GM10266 (cell line): ENCODE data around the gene UTP25.

Experiments used
- DNase-seq: peaks from one replicate; pipeline ENCODE4 v3.0.0; 2012; ENCODE audit errors: extremely low spot score
- CTCF ChIP-seq: IDR thresholded peaks from 2 replicates; pipeline ENCODE4 v1.5.1; 2012; ENCODE audit warnings: mild to moderate bottlenecking, low read depth; ENCODE audit not compliant: control insufficient read depth, insufficient read depth; ENCODE audit errors: missing control alignments

UTP25 gene

GRCh38 chr1:209844695-209845407 is 17.1 kb downstream of the UTP25 start:
- DNase-seq: no peak
- no peak for TF ChIP-seq CTCF

- no peak for DNase-seq
Observed at GRCh38 chr1:209845408-209845725, 17.6 kb downstream of the UTP25 start.

GRCh38 chr1:209849388-209849787 is 21.6 kb downstream of the UTP25 start:
- no peak for DNase-seq
- no peak for TF ChIP-seq CTCF

More at GRCh38 chr1:209845408-209845725, 17.6 kb downstream of the UTP25 start:
- no peak for TF ChIP-seq CTCF

GRCh38 chr1:209850342-209850979 is 22.7 kb downstream of the UTP25 start:
- no peak for DNase-seq
- peak; percentile 57 for TF ChIP-seq CTCF

- no peak for TF ChIP-seq CTCF
- DNase-seq: no peak
Observed at GRCh38 chr1:209853676-209854075, 25.9 kb downstream of the UTP25 start.

GRCh38 chr1:209854196-209854595 is 26.4 kb downstream of the UTP25 start:
- no peak for TF ChIP-seq CTCF
- DNase-seq: no peak

- no peak for TF ChIP-seq CTCF
- DNase-seq: no peak
Observed at GRCh38 chr1:209855006-209855405, 27.2 kb downstream of the UTP25 start.
